HEK293 (cell line): ENCODE results near the gene TAF8.

ENCODE experiments used
- CTCF ChIA-PET: fragments of 350-600 bp; formaldehyde crosslinking; extraction: SDS; loops from one replicate; lab custom pipeline; 2021; ENCODE audit warnings: antibody characterized with exemption; lab: Yijun Ruan, JAX
- POLR2A ChIA-PET: fragments of 300-600 bp; formaldehyde crosslinking; extraction: SDS; loops from one replicate; lab custom pipeline; 2020; ENCODE audit warnings: antibody characterized with exemption, inconsistent platforms; lab: Yijun Ruan, JAX
- H3K27ac ChIP-seq: fragments of 200-500 bp; sonication (Bioruptor generic); 2 replicates; pipeline ENCODE4 v1.5.1; 2014; ENCODE audit warnings: low read depth, low read length, control low read depth, inconsistent platforms; ENCODE audit errors: extremely low read depth
- H3K36me3 ChIP-seq, 2 experiments: fragments of 200-500 bp in 1 of 2; sonication (Bioruptor generic) in 1 of 2; 1 replicate in 1 of 2; 2 replicates in 1 of 2; pipeline ENCODE4 v1.5.1; 2014 to 2017; ENCODE audit warnings: inconsistent platforms in 2 of 2, low read length in 2 of 2; ENCODE audit not compliant: control insufficient read depth in 2 of 2, insufficient read depth in 1 of 2
- H3K4me1 ChIP-seq: fragments of 200-500 bp; sonication (Bioruptor generic); 2 replicates; pipeline ENCODE4 v1.5.1; 2014; ENCODE audit warnings: mild to moderate bottlenecking, low read length, inconsistent platforms; ENCODE audit not compliant: control insufficient read depth, insufficient read depth
- H3K4me3 ChIP-seq: 2 replicates; pipeline ENCODE4 v1.5.1; 2011; ENCODE audit warnings: low read depth, mild to moderate bottlenecking, control low read depth, low read length, moderate library complexity
- H3K9me3 ChIP-seq: fragments of 200-500 bp; sonication (Bioruptor generic); 2 replicates; pipeline ENCODE4 v1.5.1; 2014; ENCODE audit warnings: low read depth, low read length, inconsistent platforms; ENCODE audit not compliant: control insufficient read depth, insufficient read depth
- ATF2 ChIP-seq: fragments of 450-650 bp; formaldehyde crosslinking; IDR thresholded peaks from 2 replicates; pipeline ENCODE4 v1.5.1; 2016; ENCODE audit warnings: missing biosample characterization, missing genetic modification characterization, low read depth
- EGR2 ChIP-seq: fragments of 450-650 bp; formaldehyde crosslinking; IDR thresholded peaks from 2 replicates; pipeline ENCODE4 v1.5.1; 2016; ENCODE audit warnings: low read depth, missing biosample characterization, missing genetic modification characterization
- KLF8 ChIP-seq: fragments of 450-650 bp; formaldehyde crosslinking; IDR thresholded peaks from 2 replicates; pipeline ENCODE4 v1.5.1; 2016; ENCODE audit warnings: missing biosample characterization, missing genetic modification characterization
- OSR2 ChIP-seq: fragments of 450-650 bp; formaldehyde crosslinking; IDR thresholded peaks from 2 replicates; pipeline ENCODE4 v1.5.1; 2016; ENCODE audit warnings: missing biosample characterization, missing genetic modification characterization
- PRDM2 ChIP-seq: fragments of 450-650 bp; formaldehyde crosslinking; IDR thresholded peaks from 2 replicates; pipeline ENCODE4 v1.5.1; 2016; ENCODE audit warnings: missing biosample characterization, missing genetic modification characterization, borderline replicate concordance
- PRDM6 ChIP-seq: fragments of 450-650 bp; formaldehyde crosslinking; IDR thresholded peaks from 2 replicates; pipeline ENCODE4 v1.5.1; 2017; ENCODE audit warnings: missing biosample characterization, missing genetic modification characterization
- RBAK ChIP-seq: fragments of 450-650 bp; formaldehyde crosslinking; IDR thresholded peaks from 2 replicates; pipeline ENCODE4 v1.5.1; 2016; ENCODE audit warnings: missing biosample characterization, missing genetic modification characterization
- SCRT2 ChIP-seq: fragments of 450-650 bp; formaldehyde crosslinking; IDR thresholded peaks from 2 replicates; pipeline ENCODE4 v1.5.1; 2016; ENCODE audit warnings: missing biosample characterization, missing genetic modification characterization
- TCF7L2 ChIP-seq: IDR thresholded peaks from 2 replicates; pipeline ENCODE4 v1.6.1; 2011; ENCODE audit warnings: low read depth, mild to moderate bottlenecking, inconsistent platforms, low read length, moderate library complexity, borderline replicate concordance
- WT1 ChIP-seq: fragments of 450-650 bp; formaldehyde crosslinking; IDR thresholded peaks from 2 replicates; pipeline ENCODE4 v1.5.1; 2016; ENCODE audit warnings: missing biosample characterization, missing genetic modification characterization
- YY1 ChIP-seq: fragments of 450-650 bp; formaldehyde crosslinking; IDR thresholded peaks from 2 replicates; pipeline ENCODE4 v1.5.1; 2018; ENCODE audit warnings: missing biosample characterization, missing genetic modification characterization
- ZBTB26 ChIP-seq: fragments of 450-650 bp; formaldehyde crosslinking; optimal IDR thresholded peaks from 2 replicates; pipeline ENCODE3; 2016; ENCODE audit warnings: missing biosample characterization, mild to moderate bottlenecking, missing genetic modification characterization
- ZFHX2 ChIP-seq: fragments of 450-650 bp; formaldehyde crosslinking; conservative IDR thresholded peaks from 2 replicates; pipeline ENCODE4 v1.5.1; 2016; ENCODE audit warnings: missing biosample characterization, missing genetic modification characterization
- ZFP69B ChIP-seq: fragments of 450-650 bp; formaldehyde crosslinking; IDR thresholded peaks from 2 replicates; pipeline ENCODE4 v1.5.1; 2016; ENCODE audit warnings: missing biosample characterization, missing genetic modification characterization
- ZNF202 ChIP-seq: fragments of 450-650 bp; formaldehyde crosslinking; IDR thresholded peaks from 2 replicates; pipeline ENCODE4 v1.5.1; 2016; ENCODE audit warnings: missing biosample characterization, missing genetic modification characterization, borderline replicate concordance
- ZNF248 ChIP-seq: fragments of 450-650 bp; formaldehyde crosslinking; IDR thresholded peaks from 2 replicates; pipeline ENCODE4 v1.5.1; 2017; ENCODE audit warnings: missing biosample characterization, missing genetic modification characterization
- ZNF324 ChIP-seq: fragments of 450-650 bp; formaldehyde crosslinking; IDR thresholded peaks from 2 replicates; pipeline ENCODE4 v1.5.1; 2016; ENCODE audit warnings: missing biosample characterization, missing genetic modification characterization
- ZNF416 ChIP-seq: fragments of 450-650 bp; formaldehyde crosslinking; IDR thresholded peaks from 2 replicates; pipeline ENCODE4 v1.5.1; 2016; ENCODE audit warnings: missing biosample characterization, missing genetic modification characterization
- ZNF433 ChIP-seq: fragments of 450-650 bp; formaldehyde crosslinking; IDR thresholded peaks from 2 replicates; pipeline ENCODE4 v1.5.1; 2016; ENCODE audit warnings: missing biosample characterization, missing genetic modification characterization, low read depth
- ZNF473 ChIP-seq: fragments of 450-650 bp; formaldehyde crosslinking; IDR thresholded peaks from 2 replicates; pipeline ENCODE4 v1.5.1; 2017; ENCODE audit warnings: missing biosample characterization, missing genetic modification characterization
- ZNF510 ChIP-seq: fragments of 450-650 bp; formaldehyde crosslinking; IDR thresholded peaks from 2 replicates; pipeline ENCODE4 v1.5.1; 2018; ENCODE audit warnings: mild to moderate bottlenecking, missing genetic modification characterization, missing biosample characterization; ENCODE audit not compliant: insufficient replicate concordance
- ZNF544 ChIP-seq: fragments of 450-650 bp; formaldehyde crosslinking; IDR thresholded peaks from 2 replicates; pipeline ENCODE4 v1.5.0; 2017; ENCODE audit warnings: missing biosample characterization, missing genetic modification characterization
- ZNF623 ChIP-seq: fragments of 450-650 bp; formaldehyde crosslinking; IDR thresholded peaks from 2 replicates; pipeline ENCODE4 v1.5.1; 2016; ENCODE audit warnings: missing biosample characterization, missing genetic modification characterization
- ZNF677 ChIP-seq: fragments of 450-650 bp; IDR thresholded peaks from 2 replicates; pipeline ENCODE4 v1.5.0; 2018; ENCODE audit warnings: missing biosample characterization, mild to moderate bottlenecking, missing genetic modification characterization, moderate library complexity
- ZNF768 ChIP-seq: fragments of 450-650 bp; formaldehyde crosslinking; IDR thresholded peaks from 2 replicates; pipeline ENCODE4 v1.5.1; 2018; ENCODE audit warnings: missing biosample characterization, mild to moderate bottlenecking, missing genetic modification characterization
- ZNF791 ChIP-seq: fragments of 450-650 bp; formaldehyde crosslinking; IDR thresholded peaks from 2 replicates; pipeline ENCODE4 v1.5.1; 2016; ENCODE audit warnings: missing biosample characterization, missing genetic modification characterization
- ZSCAN18 ChIP-seq: fragments of 450-650 bp; formaldehyde crosslinking; IDR thresholded peaks from 2 replicates; pipeline ENCODE4 v1.5.1; 2016; ENCODE audit warnings: missing biosample characterization, missing genetic modification characterization

The TAF8 gene

GRCh38 chr6:42113936-42114636 lies 63.8 kb downstream of the TAF8 start:
- H3K4me3 ChIP-seq, result no peak overlapping the region
- H3K9me3 ChIP-seq, result no peaks in the 10 kb centered on the region
- H3K27ac ChIP-seq, result no peak overlapping the region
- POLR2A ChIA-PET, result interaction anchor here (0.6 kb wide), 1 partner anchor 632 kb away, joined by 11 read pairs; the partner anchor contains the start of gene TBCC
- CTCF ChIA-PET, result interaction anchor here (0.7 to 1.2 kb wide), 4 partner anchors 8 to 52 kb away, joined by 3 to 5 read pairs (median 4); no protein-coding TSS in a partner anchor
- H3K4me1 ChIP-seq, result peaks cover 5% of the 10 kb centered on the region
- H3K36me3 ChIP-seq, result no peaks in the 10 kb centered on the region
- TF ChIP-seq WT1 (tag by site-specific recombination) (peak; percentile 51; the same call in 1 of the 2 replicates), ZNF544 (tag by site-specific recombination) (no peak), ZFHX2 (tag by site-specific recombination) (peak; percentile 50), ZNF791 (no peak), ATF2 (no peak), ZSCAN18 (tag by site-specific recombination) (no peak), ZFP69B (no peak), ZNF202 (tag by site-specific recombination) (no peak), ZNF324 (tag by site-specific recombination) (no peak), KLF8 (tag by site-specific recombination) (no peak), RBAK (tag by site-specific recombination) (no peak), ZNF473 (tag by site-specific recombination) (no peak), ZNF510 (tag by site-specific recombination) (no peak), EGR2 (peak; percentile 64; the same call in 1 of the 2 replicates), ZNF677 (no peak), YY1 (tag by site-specific recombination) (no peak), ZNF248 (no peak), ZNF623 (tag by site-specific recombination) (no peak), TCF7L2 (peak; percentile 89), PRDM2 (tag by site-specific recombination) (no peak), ZNF768 (no peak), ZBTB26 (tag by site-specific recombination) (no peak), SCRT2 (tag by site-specific recombination) (no peak), OSR2 (tag by site-specific recombination) (peak; percentile 85), PRDM6 (tag by site-specific recombination) (peak; percentile 53; the same call in 1 of the 2 replicates), ZNF416 (tag by site-specific recombination) (no peak), ZNF433 (no peak)
